HepG2 (cell line): Measurements from ENCODE around the gene ANKS4B. TPM values are rescaled to one million over a fixed set of nuclear protein-coding genes. Genes with fewer than 3 reads are reported as not detected.

ENCODE experiments used
- ETV5 ChIP-seq: IDR thresholded peaks from 2 replicates; pipeline ENCODE4 v1.6.1; 2018; ENCODE audit warnings: missing biosample characterization, missing genetic modification reagents, inconsistent platforms, borderline replicate concordance
- FOSL2 ChIP-seq: sonication (generic); formaldehyde crosslinking; IDR thresholded peaks from 2 replicates; pipeline ENCODE4 v1.4.0; 2020; ENCODE audit warnings: missing genetic modification reagents
- FOXA3 ChIP-seq: IDR thresholded peaks from 2 replicates; pipeline ENCODE4 v1.6.1; 2016; ENCODE audit warnings: missing genetic modification reagents, missing compliant biosample characterization
- FOXO1 ChIP-seq: sonication (generic); formaldehyde crosslinking; IDR thresholded peaks from 2 replicates; pipeline ENCODE4 v1.4.0; 2020; ENCODE audit warnings: missing genetic modification reagents
- GATAD1 ChIP-seq: IDR thresholded peaks from 2 replicates; pipeline ENCODE4 v1.6.1; 2016; ENCODE audit warnings: missing genetic modification reagents, missing compliant biosample characterization
- HMGXB3 ChIP-seq: sonication (generic); formaldehyde crosslinking; IDR thresholded peaks from 2 replicates; pipeline ENCODE4 v1.4.0; 2020; ENCODE audit warnings: missing genetic modification reagents, borderline replicate concordance
- KMT2B ChIP-seq: IDR thresholded peaks from 2 replicates; pipeline ENCODE4 v1.6.1; 2016; ENCODE audit warnings: missing genetic modification reagents, missing compliant biosample characterization
- NFRKB ChIP-seq: fragments of 450-650 bp; IDR thresholded peaks from 2 replicates; pipeline ENCODE4 v1.6.1; 2017
- PAF1 ChIP-seq: IDR thresholded peaks from 2 replicates; pipeline ENCODE4 v1.6.1; 2016; ENCODE audit warnings: missing genetic modification reagents, missing compliant biosample characterization
- RAD21 ChIP-seq: fragments of 450-650 bp; formaldehyde crosslinking; IDR thresholded peaks from 2 replicates; pipeline ENCODE4 v1.5.0; 2020; ENCODE audit warnings: mild to moderate bottlenecking
- SNRNP70 ChIP-seq: fragments of 200-400 bp; formaldehyde crosslinking; IDR thresholded peaks from 2 replicates; pipeline ENCODE4 v1.6.1; 2017; ENCODE audit warnings: mild to moderate bottlenecking, low read depth, low read length, moderate library complexity
- TRAFD1 ChIP-seq: sonication (generic); formaldehyde crosslinking; IDR thresholded peaks from 2 replicates; pipeline ENCODE4 v1.5.1; 2020; ENCODE audit warnings: missing genetic modification reagents, mild to moderate bottlenecking, borderline replicate concordance
- ZBTB43 ChIP-seq: sonication (generic); formaldehyde crosslinking; conservative IDR thresholded peaks from 2 replicates; pipeline ENCODE4 v1.4.0; 2020; ENCODE audit warnings: missing genetic modification reagents
- ZFP62 ChIP-seq: sonication (generic); formaldehyde crosslinking; IDR thresholded peaks from 2 replicates; pipeline ENCODE4 v1.4.0; 2020; ENCODE audit warnings: missing genetic modification reagents
- ZNF263 ChIP-seq: sonication (generic); formaldehyde crosslinking; IDR thresholded peaks from 2 replicates; pipeline ENCODE4 v1.4.0; 2020; ENCODE audit warnings: missing genetic modification reagents
- ZNF543 ChIP-seq: sonication (generic); formaldehyde crosslinking; IDR thresholded peaks from 2 replicates; pipeline ENCODE4 v1.4.0; 2020; ENCODE audit warnings: mild to moderate bottlenecking, missing genetic modification reagents
- ZNF556 ChIP-seq: sonication (generic); formaldehyde crosslinking; IDR thresholded peaks from 2 replicates; pipeline ENCODE4 v1.4.0; 2020; ENCODE audit warnings: mild to moderate bottlenecking, missing genetic modification reagents, borderline replicate concordance
- ZNF574 ChIP-seq: sonication (generic); formaldehyde crosslinking; IDR thresholded peaks from 2 replicates; pipeline ENCODE4 v1.4.0; 2020; ENCODE audit warnings: missing genetic modification reagents
- ZNF615 ChIP-seq: sonication (generic); formaldehyde crosslinking; IDR thresholded peaks from 2 replicates; pipeline ENCODE4 v1.5.0; 2020; ENCODE audit warnings: mild to moderate bottlenecking, missing genetic modification reagents, borderline replicate concordance
- polyA plus RNA-seq, 8 experiments: library from polyadenylated mRNA; depleted of rRNA in 3 of 8; stranded (reverse) in 7 of 8; unstranded in 1 of 8; fragments of >200 nt; fragmentation: Illumina TruSeq in 4 of 8; extraction: Trizol in 4 of 8; gene quantifications; 2 replicates each; pipeline versions ENCODE4 v1.2.1 to v1.2.3, GENCODE V29; 2011 to 2016; ENCODE audit warnings: low read depth in 4 of 8, missing spikeins in 1 of 8, mixed read lengths in 1 of 8; ENCODE audit not compliant: insufficient read depth in 1 of 8
- total RNA-seq, 5 experiments: library from RNA; depleted of rRNA; stranded (reverse); fragments of >200 nt; fragmentation: Illumina TruSeq; extraction: Trizol; gene quantifications; 2 replicates each; pipeline ENCODE4 v1.2.3, GENCODE V29; 2016; ENCODE audit warnings: low read depth in 1 of 5

Gene ANKS4B
- total and polyA plus RNA-seq, 2 of the 13 experiments (the other 11 are each of a cell fraction or from before 2014, with no cell fraction given) = 6.5 to 30.0 TPM

GRCh38 chr16:21260870-21261791, 27.6 kb downstream of the ANKS4B start (continued):
- peak; percentile 63; the same call in 1 of the 2 replicates for TF ChIP-seq ZBTB43 (CRISPR knock-in tag)
- no peak for TF ChIP-seq ZNF615 (CRISPR knock-in tag)
- peak; percentile 85 for TF ChIP-seq FOXO1 (CRISPR knock-in tag)
- TF ChIP-seq ZFP62 (CRISPR knock-in tag) = no peak
- TF ChIP-seq FOSL2 (CRISPR knock-in tag) = peak; percentile 100
- TF ChIP-seq PAF1 (CRISPR knock-in tag) = no peak
- no peak for TF ChIP-seq ZNF556 (CRISPR knock-in tag)
- no peak for TF ChIP-seq NFRKB
- TF ChIP-seq FOXA3 (CRISPR knock-in tag) = peak; percentile 84
- TF ChIP-seq SNRNP70 = no peak
- TF ChIP-seq RAD21 = peak; percentile 31; the same call in 1 of the 2 replicates
- no peak for TF ChIP-seq TRAFD1 (CRISPR knock-in tag)
- TF ChIP-seq ZNF263 (CRISPR knock-in tag) = peak; percentile 87
- TF ChIP-seq KMT2B (CRISPR knock-in tag) = peak; percentile 60; the same call in 1 of the 2 replicates
- peak; percentile 73; the same call in 1 of the 2 replicates for TF ChIP-seq ETV5 (CRISPR knock-in tag)
- TF ChIP-seq HMGXB3 (CRISPR knock-in tag) = peak; percentile 76
- TF ChIP-seq GATAD1 (CRISPR knock-in tag) = peak; percentile 68
- peak; percentile 78 for TF ChIP-seq ZNF574 (CRISPR knock-in tag)
- no peak for TF ChIP-seq ZNF543
